Measurements from ENCODE around the gene FCRLB.
"Not testable (repeated sequence)": the region's sequence is repeated elsewhere in the genome, so short reads cannot be mapped to it uniquely, and the experiment has no call there.

Gene FCRLB

GRCh38 chr1:161720956-161721737 is at the start of gene FCRLB:
FCRLB (plus strand) TSS chr1:161721544; CDS start chr1:161722673, 1,129 bp downstream.
- DNase-seq (ENCODE audit: low read depth in 1 of 2, low spot score in 1 of 2): no peak

GRCh38 chr1:161673437-161673836 is 47.9 kb upstream of the FCRLB start:
- DNase-seq (ENCODE audit: low read depth in 1 of 2, low spot score in 1 of 2): not testable (repeated sequence)

- not testable (repeated sequence) for DNase-seq (ENCODE audit: low read depth in 1 of 2, low spot score in 1 of 2)
These were observed 46.9 kb upstream of the FCRLB start for GRCh38 chr1:161674447-161674846.

GRCh38 chr1:161674908-161675307 is 46.4 kb upstream of the FCRLB start:
- DNase-seq (ENCODE audit: low read depth in 1 of 2, low spot score in 1 of 2): not testable (repeated sequence)

- DNase-seq (ENCODE audit: low read depth in 1 of 2, low spot score in 1 of 2): no peak
These were observed 44.9 kb upstream of the FCRLB start for GRCh38 chr1:161676441-161676840.

GRCh38 chr1:161676958-161677689 is 44.2 kb upstream of the FCRLB start:
- DNase-seq (ENCODE audit: low read depth in 1 of 2, low spot score in 1 of 2): no peak

- DNase-seq (ENCODE audit: low read depth in 1 of 2, low spot score in 1 of 2): no peak
These were observed 42.8 kb upstream of the FCRLB start for GRCh38 chr1:161678500-161678899.

GRCh38 chr1:161681879-161682278 is 39.5 kb upstream of the FCRLB start:
- no peak for DNase-seq (ENCODE audit: low read depth in 1 of 2, low spot score in 1 of 2)

GRCh38 chr1:161688946-161689345 is 32.4 kb upstream of the FCRLB start:
- no peak for DNase-seq (ENCODE audit: low read depth in 1 of 2, low spot score in 1 of 2)

- DNase-seq (ENCODE audit: low read depth in 1 of 2, low spot score in 1 of 2): no peak
These were observed 29.5 kb upstream of the FCRLB start for GRCh38 chr1:161691846-161692245.

GRCh38 chr1:161693020-161693712 is 28.2 kb upstream of the FCRLB start:
- DNase-seq (ENCODE audit: low read depth in 1 of 2, low spot score in 1 of 2): not testable (repeated sequence)

- not testable (repeated sequence) for DNase-seq (ENCODE audit: low read depth in 1 of 2, low spot score in 1 of 2)
These were observed 23.0 kb upstream of the FCRLB start for GRCh38 chr1:161698302-161698701.

- DNase-seq (ENCODE audit: low read depth in 1 of 2, low spot score in 1 of 2): no peak
These were observed 19.1 kb upstream of the FCRLB start for GRCh38 chr1:161702250-161702649.

GRCh38 chr1:161705537-161705936 is 15.8 kb upstream of the FCRLB start:
- DNase-seq (ENCODE audit: low read depth in 1 of 2, low spot score in 1 of 2): no peak

GRCh38 chr1:161706113-161706481 is 15.2 kb upstream of the FCRLB start:
- DNase-seq (ENCODE audit: low read depth in 1 of 2, low spot score in 1 of 2): no peak

- no peak for DNase-seq (ENCODE audit: low read depth in 1 of 2, low spot score in 1 of 2)
These were observed 14.6 kb upstream of the FCRLB start, which contains the start of gene FCRLA for GRCh38 chr1:161706482-161707347. FCRLA (plus strand) TSS chr1:161707229; CDS start chr1:161707265, 36 bp downstream.

- DNase-seq (ENCODE audit: low read depth in 1 of 2, low spot score in 1 of 2): no peak
These were observed 13.8 kb upstream of the FCRLB start for GRCh38 chr1:161707503-161707902.

- no peak for DNase-seq (ENCODE audit: low read depth in 1 of 2, low spot score in 1 of 2)
These were observed 12.0 kb upstream of the FCRLB start for GRCh38 chr1:161709373-161709772.

GRCh38 chr1:161710560-161710959 is 10.8 kb upstream of the FCRLB start:
- DNase-seq (ENCODE audit: low read depth in 1 of 2, low spot score in 1 of 2): no peak

GRCh38 chr1:161718559-161719324 is 2.6 kb upstream of the FCRLB start:
- DNase-seq (ENCODE audit: low read depth in 1 of 2, low spot score in 1 of 2): no peak
